Measurements from ENCODE around the gene NKX1-1.
A peak's percentile ranks its signal among the peaks of the same experiment; 100 is the strongest.

The NKX1-1 gene

GRCh38 chr4:1417522-1418390, 11.5 kb upstream of the NKX1-1 start:
- no peak for DNase-seq

- DNase-seq = no peak
These were observed 10.7 kb upstream of the NKX1-1 start for GRCh38 chr4:1416948-1417260.

GRCh38 chr4:1416051-1416947, 10.1 kb upstream of the NKX1-1 start:
- DNase-seq = no peak

GRCh38 chr4:1415681-1415981, 9.4 kb upstream of the NKX1-1 start:
- DNase-seq = no peak

- no peak for DNase-seq
These were observed 8.8 kb upstream of the NKX1-1 start for GRCh38 chr4:1414831-1415680.

- no peak for DNase-seq
These were observed 7.6 kb upstream of the NKX1-1 start for GRCh38 chr4:1413687-1414479.

GRCh38 chr4:1413204-1413663, 7.0 kb upstream of the NKX1-1 start:
- DNase-seq = no peak

- DNase-seq = no peak
These were observed 6.3 kb upstream of the NKX1-1 start for GRCh38 chr4:1412376-1413203.

GRCh38 chr4:1411436-1412375, 5.5 kb upstream of the NKX1-1 start:
- no peak for DNase-seq

- peak in 7 of 51 donors; percentile 0 to 42 (median 9) for DNase-seq
These were observed 4.5 kb upstream of the NKX1-1 start for GRCh38 chr4:1410491-1411325.

GRCh38 chr4:1409491-1410425, 3.5 kb upstream of the NKX1-1 start:
- no peak for DNase-seq

GRCh38 chr4:1409079-1409478, 2.8 kb upstream of the NKX1-1 start:
- DNase-seq = no peak

GRCh38 chr4:1408418-1408817, 2.2 kb upstream of the NKX1-1 start:
- no peak for DNase-seq

GRCh38 chr4:1407657-1408333, 1.6 kb upstream of the NKX1-1 start:
- no peak for DNase-seq

- no peak for DNase-seq
These were observed 877 bp upstream of the NKX1-1 start for GRCh38 chr4:1406981-1407656.
